K562 (cell line): ENCODE measurements around the gene XCL1. TPM values are rescaled to one million over a fixed set of nuclear protein-coding genes. Genes with fewer than 3 reads are reported as not detected.

Experiments
- ATAC-seq: fragments of 200-7000 bp; cut with Tn5 transposase; 3 replicates; pipeline ENCODE4 v1.9.1; 2020; ENCODE audit warnings: moderate library complexity
- BruUV-seq: library from RNA; stranded (reverse); fragments of 400-500 nt; replicated peaks from 2 replicates; lab custom pipeline; 2021; lab: Mats Ljungman, UMichigan
- CTCF ChIA-PET: fragments of 300-600 bp; formaldehyde crosslinking; extraction: SDS; loops from one replicate; lab custom pipeline; 2021; ENCODE audit warnings: low intra/inter-chr PET ratio; lab: Yijun Ruan, JAX
- POLR2A ChIA-PET: fragments of 300-600, 350-650 bp; sonication (Branson Sonifier 250); formaldehyde crosslinking; extraction: SDS; loops from one replicate; lab custom pipeline; 2021; ENCODE audit warnings: antibody characterized with exemption, inconsistent platforms; lab: Yijun Ruan, JAX
- DNase-seq, 4 experiments: peaks; one replicate each; pipeline versions ENCODE4 v3.0.0 to v3.0.0-alpha.2; 2011 to 2018; ENCODE audit warnings: low spot score in 3 of 4, mixed read lengths in 3 of 4; ENCODE audit errors: extremely low read depth in 1 of 4
- FAIRE-seq: peaks from 2 replicates; lab custom pipeline; 2011; peaks lifted over from hg19 to GRCh38; lab: Jason Lieb, UNC
- H2AFZ ChIP-seq: 2 replicates; pipeline ENCODE4 v1.6.0; 2011; ENCODE audit warnings: low read depth, low read length, control low read depth, inconsistent platforms
- H3K27ac ChIP-seq: fragments of 200-600 bp; 3 replicates; pipeline ENCODE4 v1.8.0; 2011; ENCODE audit warnings: low read depth, mild to moderate bottlenecking, control low read depth, inconsistent platforms, low read length, moderate library complexity, mixed read lengths; ENCODE audit errors: extremely low read depth
- H3K27me3 ChIP-seq, 2 experiments: fragments of 300-600 bp in 1 of 2; 2 replicates in 1 of 2; 3 replicates in 1 of 2; pipeline versions ENCODE4 v1.6.0 to v1.8.0; 2011; ENCODE audit warnings: inconsistent platforms in 2 of 2, low read length in 2 of 2, mild to moderate bottlenecking in 1 of 2, mixed read lengths in 1 of 2, moderate library complexity in 1 of 2; ENCODE audit not compliant: control insufficient read depth in 2 of 2, insufficient read depth in 2 of 2
- H3K36me3 ChIP-seq: fragments of 300-600 bp; 3 replicates; pipeline ENCODE4 v1.8.0; 2011; ENCODE audit warnings: mild to moderate bottlenecking, low read length, inconsistent platforms; ENCODE audit not compliant: control insufficient read depth, insufficient read depth
- H3K4me1 ChIP-seq, 2 experiments: fragments of 200-600 bp in 1 of 2; replicated peaks in 1 of 2; 2 replicates in 1 of 2; 3 replicates in 1 of 2; pipeline versions ENCODE4 v1.5.1 to v1.8.0; 2011; ENCODE audit warnings: inconsistent platforms in 2 of 2, low read length in 2 of 2, mild to moderate bottlenecking in 1 of 2, mixed read lengths in 1 of 2, moderate library complexity in 1 of 2; ENCODE audit not compliant: control insufficient read depth in 2 of 2, insufficient read depth in 2 of 2
- H3K4me2 ChIP-seq: 2 replicates; pipeline ENCODE4 v1.6.1; 2011; ENCODE audit warnings: low read length, control low read depth, inconsistent platforms, mixed read lengths; ENCODE audit not compliant: insufficient read depth
- H3K4me3 ChIP-seq: fragments of 200-600 bp; sonication (generic), shearing (Covaris generic); 2 replicates; pipeline ENCODE4 v1.5.1; 2016; ENCODE audit warnings: control low read depth, inconsistent platforms
- H3K79me2 ChIP-seq: fragments of 200-600 bp; 3 replicates; pipeline ENCODE4 v1.8.0; 2011; ENCODE audit warnings: low read length, inconsistent platforms; ENCODE audit not compliant: control insufficient read depth, insufficient read depth
- H3K9ac ChIP-seq, 2 experiments: 2 replicates each; pipeline versions ENCODE4 v1.6.0 to v1.6.1; 2011; ENCODE audit warnings: low read depth in 2 of 2, low read length in 2 of 2, control low read depth in 1 of 2, inconsistent platforms in 1 of 2, mild to moderate bottlenecking in 1 of 2, mixed read lengths in 1 of 2; ENCODE audit not compliant: insufficient read depth in 1 of 2
- H3K9me1 ChIP-seq: one replicate; pipeline ENCODE4 v1.6.0; 2011; ENCODE audit warnings: inconsistent platforms, mild to moderate bottlenecking, low read length, moderate library complexity; ENCODE audit not compliant: control insufficient read depth, insufficient read depth
- H3K9me3 ChIP-seq: replicated peaks from 2 replicates; pipeline ENCODE4 v1.5.1; 2011; ENCODE audit warnings: low read depth, low read length, inconsistent platforms; ENCODE audit not compliant: control insufficient read depth, insufficient read depth
- H4K20me1 ChIP-seq: replicated peaks from 2 replicates; pipeline ENCODE4 v1.6.1; 2011; ENCODE audit warnings: low read length, inconsistent platforms, mixed read lengths; ENCODE audit not compliant: control insufficient read depth, insufficient read depth
- CBX2 ChIP-seq: fragments of 200-600 bp; sonication (generic); IDR thresholded peaks from one replicate; pipeline ENCODE4 v1.6.1; 2012; ENCODE audit warnings: mild to moderate bottlenecking, low read length, inconsistent platforms; ENCODE audit not compliant: insufficient read depth, poor library complexity, severe bottlenecking
- GTF2F1 ChIP-seq: IDR thresholded peaks from 2 replicates; pipeline ENCODE4 v1.6.1; 2011; ENCODE audit warnings: low read depth, low read length, improper control_type of control experiment
- KLF16 ChIP-seq: IDR thresholded peaks from 2 replicates; pipeline ENCODE4 v1.6.1; 2016; ENCODE audit warnings: antibody characterized with exemption
- NFE2L1 ChIP-seq: fragments of 450-650 bp; IDR thresholded peaks from 2 replicates; pipeline ENCODE4 v1.6.1; 2016; ENCODE audit warnings: missing genetic modification characterization, low read depth, mild to moderate bottlenecking, missing compliant biosample characterization, moderate library complexity, borderline replicate concordance
- RBFOX2 ChIP-seq: fragments of 200-400 bp; formaldehyde crosslinking; IDR thresholded peaks from 2 replicates; pipeline ENCODE4 v1.6.1; 2017; ENCODE audit warnings: low read depth, mild to moderate bottlenecking, low read length, moderate library complexity
- YY1 ChIP-seq, 3 experiments: IDR thresholded peaks; 2 replicates each; pipeline ENCODE4 v1.6.1; 2011; ENCODE audit warnings: low read length in 2 of 3, mild to moderate bottlenecking in 2 of 3, moderate library complexity in 2 of 3, borderline replicate concordance in 1 of 3, control low read depth in 1 of 3, low read depth in 1 of 3; ENCODE audit not compliant: insufficient read depth in 3 of 3, insufficient replicate concordance in 2 of 3, control insufficient read depth in 1 of 3, insufficient read length in 1 of 3; ENCODE audit errors: extremely low read depth in 1 of 3
- ZFP91 ChIP-seq: sonication (generic); formaldehyde crosslinking; IDR thresholded peaks from 2 replicates; pipeline ENCODE4 v1.8.0; 2022; ENCODE audit warnings: mild to moderate bottlenecking, missing genetic modification reagents
- ZNF655 ChIP-seq: fragments of 250-450 bp; sonication (Bioruptor Pico); IDR thresholded peaks from 2 replicates; pipeline ENCODE4 v1.5.0; 2021
- WGBS: fragments of 100-300 bp; shearing (Covaris generic); methylation state at CpG from one replicate; pipeline ENCODE4 v1.1.6; 2016; ENCODE audit warnings: low coverage, mixed read lengths; ENCODE audit not compliant: insufficient coverage; ENCODE audit errors: missing lambda C conversion rate; 5-methylcytosine and 5-hydroxymethylcytosine counted together
- in situ Hi-C: fragments of 300-500 bp; cut with MboI; formaldehyde crosslinking; loops from 4 replicates; pipeline ENCODE4 v1.15.0; 2018; ENCODE audit warnings: inconsistent platforms, mixed read lengths
- intact Hi-C: fragments of 100-400 bp; cut with micrococcal nuclease; formaldehyde crosslinking; loops from 2 replicates; pipeline ENCODE4 v1.14.2; 2022
- polyA plus RNA-seq, 8 experiments: library from polyadenylated mRNA; depleted of rRNA in 4 of 8; stranded (reverse) in 5 of 8; unstranded in 3 of 8; fragments of >200 nt; fragmentation: Nextera tagmentation in 2 of 8; fragmentation: Illumina TruSeq in 1 of 8; extraction: Ambion mirVana in 2 of 8; extraction: Trizol in 1 of 8; gene quantifications; 2 replicates each; pipeline versions ENCODE4 v1.2.1 to v1.2.3, GENCODE V29; 2011 to 2014; ENCODE audit warnings: inconsistent platforms in 1 of 8, missing spikeins in 1 of 8
- total RNA-seq, 7 experiments: library from RNA; depleted of rRNA in 6 of 7; stranded (reverse); fragments of >200 nt in 6 of 7; fragmentation: Illumina TruSeq in 2 of 7; extraction: Trizol in 2 of 7; gene quantifications; 2 replicates each; pipeline versions ENCODE4 v1.2.1 to v1.2.3, GENCODE V29; 2011 to 2021; ENCODE audit warnings: low replicate concordance in 1 of 7
- TF ChIP-seq, protein P1 (sequence below): sonication (generic); formaldehyde crosslinking; IDR thresholded peaks from 2 replicates; pipeline ENCODE4 v1.8.0; 2022; ENCODE audit warnings: missing genetic modification reagents, mild to moderate bottlenecking, borderline replicate concordance
- TF ChIP-seq, protein P2 (sequence below): sonication (generic); formaldehyde crosslinking; IDR thresholded peaks from 2 replicates; pipeline ENCODE4 v1.9.0; 2022; ENCODE audit warnings: mild to moderate bottlenecking, missing genetic modification reagents

The XCL1 gene
- total and polyA plus RNA-seq, 9 of the 15 experiments (the other 6 are each of a cell fraction or from before 2014, with no cell fraction given): 0.06 to 0.09 (median 0.06) TPM; not detected in 6

DNA sequence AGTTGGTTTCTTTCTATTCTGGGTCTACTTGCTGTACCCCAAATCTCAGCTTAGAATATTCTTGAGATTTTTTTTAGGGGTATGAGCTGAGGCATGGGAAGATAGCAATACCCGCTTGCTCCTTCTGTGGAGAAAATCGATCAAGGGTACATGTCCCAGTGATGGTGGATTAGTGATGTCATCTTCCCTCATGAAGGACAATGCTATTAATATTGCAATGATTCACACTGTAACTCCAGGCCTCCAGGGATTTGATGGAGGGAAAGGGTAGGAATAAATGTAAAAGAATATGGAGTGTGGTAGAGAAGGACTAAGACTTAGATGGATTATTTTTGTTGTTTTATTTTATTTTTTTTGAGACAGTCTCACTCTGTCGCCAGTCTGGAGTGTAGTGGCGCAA, 47.4 kb downstream of the XCL1 start:
- ChIA-PET POLR2A (interaction anchor here (0.5 to 0.6 kb wide), 2 partner anchors 17 to 1109 kb away, joined by 3 to 4 read pairs; no protein-coding TSS in a partner anchor), CTCF (no interaction called here)
- Histone ChIP-seq H3K36me3 (no peaks in the 10 kb centered on the region), H3K9me3 (no peaks in the 10 kb centered on the region), H2AFZ (no peak overlapping the region), H3K27me3 (peaks cover 0 to 7% of the 10 kb centered on the region in 2 experiments; a peak in 1 of 5 replicates), H3K4me2 (no peak overlapping the region), H3K9me1 (no peaks in the 10 kb centered on the region), H3K27ac (no peak overlapping the region), H3K4me3 (no peak overlapping the region), H3K79me2 (no peaks in the 10 kb centered on the region), H3K4me1 (no peaks in the 10 kb centered on the region), H4K20me1 (no peaks in the 10 kb centered on the region), H3K9ac (no peak overlapping the region)
- no TSS peak for BruUV-seq
- 0% methylated on average over 4 of the region's 4 CpGs for WGBS
- FAIRE-seq (no peak), DNase-seq (no peak), ATAC-seq (no peak)
- in situ Hi-C loops: loop anchor here (25.0 kb wide), 1 partner anchor 738 kb away; the partner anchor contains the start of genes BLZF1 and NME7
- intact Hi-C loops: no loop called here
- TF ChIP-seq ZNF655 (CRISPR knock-in tag) (no peak), CBX2 (no peak), YY1 (IDR thresholded peaks at IDR 0.05; ENCODE audit: borderline replicate concordance in 1 of 3, control insufficient read depth in 1 of 3, extremely low read depth in 1 of 3, insufficient read depth in 3 of 3, insufficient read length in 1 of 3, insufficient replicate concordance in 2 of 3, low read depth in 1 of 3, low read length in 2 of 3) (no peak), NFE2L1 (tag) (no peak), RBFOX2 (no peak), ZFP91 (CRISPR knock-in tag) (no peak), KLF16 (no peak), GTF2F1 (no peak)
- TF ChIP-seq, protein P1, sequence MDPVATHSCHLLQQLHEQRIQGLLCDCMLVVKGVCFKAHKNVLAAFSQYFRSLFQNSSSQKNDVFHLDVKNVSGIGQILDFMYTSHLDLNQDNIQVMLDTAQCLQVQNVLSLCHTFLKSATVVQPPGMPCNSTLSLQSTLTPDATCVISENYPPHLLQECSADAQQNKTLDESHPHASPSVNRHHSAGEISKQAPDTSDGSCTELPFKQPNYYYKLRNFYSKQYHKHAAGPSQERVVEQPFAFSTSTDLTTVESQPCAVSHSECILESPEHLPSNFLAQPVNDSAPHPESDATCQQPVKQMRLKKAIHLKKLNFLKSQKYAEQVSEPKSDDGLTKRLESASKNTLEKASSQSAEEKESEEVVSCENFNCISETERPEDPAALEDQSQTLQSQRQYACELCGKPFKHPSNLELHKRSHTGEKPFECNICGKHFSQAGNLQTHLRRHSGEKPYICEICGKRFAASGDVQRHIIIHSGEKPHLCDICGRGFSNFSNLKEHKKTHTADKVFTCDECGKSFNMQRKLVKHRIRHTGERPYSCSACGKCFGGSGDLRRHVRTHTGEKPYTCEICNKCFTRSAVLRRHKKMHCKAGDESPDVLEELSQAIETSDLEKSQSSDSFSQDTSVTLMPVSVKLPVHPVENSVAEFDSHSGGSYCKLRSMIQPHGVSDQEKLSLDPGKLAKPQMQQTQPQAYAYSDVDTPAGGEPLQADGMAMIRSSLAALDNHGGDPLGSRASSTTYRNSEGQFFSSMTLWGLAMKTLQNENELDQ: no peak
- TF ChIP-seq, protein P2, sequence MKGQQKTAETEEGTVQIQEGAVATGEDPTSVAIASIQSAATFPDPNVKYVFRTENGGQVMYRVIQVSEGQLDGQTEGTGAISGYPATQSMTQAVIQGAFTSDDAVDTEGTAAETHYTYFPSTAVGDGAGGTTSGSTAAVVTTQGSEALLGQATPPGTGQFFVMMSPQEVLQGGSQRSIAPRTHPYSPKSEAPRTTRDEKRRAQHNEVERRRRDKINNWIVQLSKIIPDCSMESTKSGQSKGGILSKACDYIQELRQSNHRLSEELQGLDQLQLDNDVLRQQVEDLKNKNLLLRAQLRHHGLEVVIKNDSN (CRISPR knock-in tag): no peak
